ENCODE measurements around the gene TMTC1.

- TF ChIP-seq CTCF (IDR thresholded peaks at IDR 0.05) (no peak), EZH2 (IDR thresholded peaks at IDR 0.05; ENCODE audit: borderline replicate concordance, insufficient read depth, low read depth, low read length, poor library complexity, severe bottlenecking) (no peak)
These were observed 218.8 kb downstream of the TMTC1 start for GRCh38 chr12:29564925-29565324.

Data from B cell (primary cell).